A673 (cell line): ENCODE results near the gene RBP7.

ENCODE experiments used
- CTCF ChIP-seq: fragments of 300-800, 200-600 bp; sonication (generic); conservative IDR thresholded peaks from 2 replicates; pipeline ENCODE4 v1.5.1; 2017; ENCODE audit warnings: low read depth, mild to moderate bottlenecking, antibody characterized with exemption, low read length, moderate library complexity, mixed read lengths
- EZH2 ChIP-seq: fragments of 200-600 bp; sonication (generic); IDR thresholded peaks from 2 replicates; pipeline ENCODE4 v1.6.1; 2017; ENCODE audit warnings: borderline replicate concordance, low read depth, mild to moderate bottlenecking, mixed read lengths, antibody characterized with exemption, low read length; ENCODE audit not compliant: poor library complexity, severe bottlenecking

- no peak for TF ChIP-seq CTCF
- no peak for TF ChIP-seq EZH2
Observed at GRCh38 chr1:10050611-10051010, 53.6 kb downstream of the RBP7 start.
